GM10847 (cell line): ENCODE data around the gene ZFP90.

Source experiments
- POLR2A ChIP-seq: IDR thresholded peaks from 2 replicates; pipeline ENCODE4 v1.6.1; 2011; ENCODE audit not compliant: insufficient read length; ENCODE audit errors: extremely low read depth

Gene ZFP90

GRCh38 chr16:68509381-68509780, 29.7 kb upstream of the ZFP90 start:
- no peak for TF ChIP-seq POLR2A

DNA sequence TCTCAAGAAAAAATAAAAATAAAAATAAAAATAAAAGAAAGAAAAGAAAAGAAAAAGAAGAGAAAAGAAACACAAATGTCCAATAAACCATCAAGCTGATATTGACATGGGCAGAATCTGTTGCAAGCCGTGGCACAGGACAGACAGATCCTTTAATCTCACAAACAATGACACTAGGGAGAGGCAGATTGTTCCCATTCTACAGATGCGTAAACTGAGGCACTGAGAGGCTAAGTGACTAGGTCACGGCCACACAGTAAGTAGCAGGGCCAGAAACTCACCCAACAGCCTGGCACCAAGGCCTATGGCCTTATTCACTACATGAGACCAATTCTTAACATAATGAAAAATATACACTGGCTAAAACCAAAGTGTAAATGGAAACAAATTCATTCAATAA, 28.3 kb upstream of the ZFP90 start:
- TF ChIP-seq POLR2A = no peak

GRCh38 chr16:68512183-68512582, 26.9 kb upstream of the ZFP90 start:
- no peak for TF ChIP-seq POLR2A

DNA sequence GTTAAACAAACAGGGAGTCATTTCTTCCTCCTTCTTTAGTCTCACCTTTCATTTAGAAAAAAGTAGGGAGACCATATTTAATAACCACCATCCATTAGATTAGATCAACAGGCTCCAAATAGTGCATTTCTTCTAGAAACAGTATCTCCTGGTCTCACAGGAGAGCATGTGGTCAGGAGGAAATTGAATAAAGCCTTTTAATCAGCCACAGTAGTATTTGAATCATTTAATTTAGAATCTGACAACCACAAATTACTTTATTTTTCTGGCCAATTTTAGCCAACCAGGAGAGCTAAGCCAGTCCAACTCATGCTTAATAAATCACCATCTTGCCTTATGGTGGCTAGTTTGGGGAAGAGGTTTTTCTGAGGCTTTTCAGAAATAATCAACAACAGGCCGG, 26.3 kb upstream of the ZFP90 start:
- no peak for TF ChIP-seq POLR2A

GRCh38 chr16:68514511-68514910, 24.6 kb upstream of the ZFP90 start:
- no peak for TF ChIP-seq POLR2A

DNA sequence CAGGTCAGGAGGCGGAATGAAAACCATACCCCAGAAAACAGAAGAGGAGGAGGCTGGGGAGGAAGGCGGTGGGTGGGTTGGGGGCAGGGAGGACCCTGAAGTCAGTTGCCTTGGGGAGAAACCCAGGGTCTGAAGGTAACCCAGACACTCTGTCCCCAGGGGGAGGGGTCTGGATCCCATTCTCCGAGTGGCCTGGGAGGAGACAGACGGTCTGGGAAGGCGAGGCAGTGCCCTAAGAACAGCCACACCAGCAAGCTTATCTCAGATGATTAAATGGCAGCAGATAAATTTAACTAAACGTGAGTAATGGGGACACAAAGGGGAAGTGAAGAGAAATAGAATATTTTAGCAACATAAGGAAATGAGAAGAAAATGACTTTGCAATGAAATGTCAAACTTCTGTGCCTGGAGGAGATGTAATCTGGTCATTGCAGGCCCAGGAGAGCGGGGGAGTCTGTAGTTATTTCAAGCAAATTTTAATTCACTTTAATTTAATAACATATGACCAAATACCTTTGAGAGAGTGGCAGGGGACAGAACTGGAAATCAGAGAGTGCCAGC, 21.4 kb upstream of the ZFP90 start:
- TF ChIP-seq POLR2A = no peak

DNA sequence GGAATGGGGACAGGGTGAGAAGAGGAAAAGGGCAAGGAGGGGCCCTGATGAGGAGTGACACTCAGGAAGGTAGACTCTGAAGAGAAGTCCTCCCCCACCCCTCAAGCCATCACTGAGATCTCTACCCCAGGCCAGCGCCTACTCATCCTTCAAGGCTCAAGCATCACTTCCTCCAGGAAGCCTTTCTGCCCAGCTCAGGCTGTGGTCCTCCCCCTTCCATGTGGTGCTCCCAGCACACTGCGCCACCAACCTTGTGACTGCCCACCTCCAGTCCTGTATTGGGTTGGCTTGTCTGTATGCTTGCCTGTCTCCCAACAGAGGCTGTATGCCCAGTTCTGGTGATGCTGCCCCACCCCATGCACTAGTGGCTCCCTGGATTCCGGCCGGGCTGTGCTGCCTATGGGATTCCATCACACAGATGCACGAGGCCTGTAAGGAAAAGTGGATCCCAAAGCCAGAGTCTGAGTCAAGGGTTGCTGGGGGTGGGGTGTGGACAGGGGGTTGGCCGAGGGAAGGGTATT, 19.8 kb upstream of the ZFP90 start:
- no peak for TF ChIP-seq POLR2A

- no peak for TF ChIP-seq POLR2A
Measured at GRCh38 chr16:68520649-68521086, 18.4 kb upstream of the ZFP90 start.

DNA sequence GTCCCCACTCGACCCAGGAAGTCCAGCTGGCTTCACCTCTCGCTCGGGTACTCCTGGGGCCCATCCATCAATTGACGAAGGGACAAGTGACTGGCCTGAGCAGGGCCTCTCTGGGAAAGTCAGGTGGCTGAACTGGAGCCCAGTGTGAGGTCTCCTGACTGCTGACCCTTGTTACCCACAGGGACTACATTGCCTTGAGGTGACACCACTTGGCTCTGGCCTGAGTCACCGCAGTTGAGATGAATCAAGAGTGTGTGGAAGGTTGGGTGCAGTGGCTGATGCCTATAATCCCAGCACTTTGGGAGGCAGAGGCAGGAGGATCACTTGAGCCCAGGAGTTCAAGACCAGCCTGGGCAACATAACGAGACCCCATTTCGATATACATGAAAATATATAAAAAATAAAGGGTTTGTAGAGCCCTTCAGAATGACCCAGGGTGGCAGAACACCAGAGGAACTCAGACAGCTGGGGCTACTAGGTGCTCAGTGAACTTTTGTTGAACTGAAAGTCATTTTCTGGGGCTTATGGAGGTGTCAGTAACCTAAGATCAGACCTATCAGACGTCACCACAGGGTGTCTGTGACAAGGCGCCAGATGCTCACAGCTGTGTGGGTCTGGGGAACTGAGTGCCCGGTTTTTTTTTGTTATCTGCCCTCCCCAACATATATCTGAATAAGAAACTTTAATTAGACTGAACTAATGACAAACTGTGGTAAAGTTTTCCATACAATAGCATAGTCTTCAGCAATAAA, 14.8 kb upstream of the ZFP90 start:
- no peak for TF ChIP-seq POLR2A

DNA sequence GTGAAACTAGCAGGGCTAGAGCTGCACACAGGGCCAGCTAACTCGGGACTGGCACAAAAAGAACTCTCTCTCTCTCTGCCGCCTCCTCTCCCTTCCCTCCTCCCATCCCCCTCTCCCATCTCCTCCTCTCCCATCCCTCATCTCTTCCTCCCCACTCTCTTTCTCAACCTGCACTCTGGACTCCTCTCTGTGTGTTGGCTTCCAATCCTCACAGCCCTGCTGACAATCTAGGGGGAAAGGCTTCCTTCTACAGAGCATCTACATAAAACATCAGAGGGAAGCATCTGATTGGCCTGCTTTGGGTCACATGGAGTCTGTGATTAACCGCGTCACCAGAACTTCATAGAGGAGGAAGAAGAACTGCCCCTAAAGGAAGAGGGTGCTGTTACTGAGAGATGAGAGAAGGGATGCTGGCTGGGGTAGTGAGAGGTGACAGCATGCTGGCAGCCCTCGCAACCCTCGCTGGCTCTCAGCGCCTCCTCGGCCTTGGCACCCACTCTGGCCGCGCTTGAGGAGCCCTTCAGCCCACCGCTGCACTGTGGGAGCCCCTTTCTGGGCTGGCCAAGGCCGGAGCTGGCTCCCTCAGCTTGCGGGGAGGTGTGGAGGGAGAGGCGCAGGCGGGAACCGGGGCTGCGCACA, 12.8 kb upstream of the ZFP90 start:
- TF ChIP-seq POLR2A = no peak

GRCh38 chr16:68526782-68527145, 12.3 kb upstream of the ZFP90 start:
- TF ChIP-seq POLR2A = no peak

GRCh38 chr16:68528233-68528632, 10.9 kb upstream of the ZFP90 start:
- no peak for TF ChIP-seq POLR2A

DNA sequence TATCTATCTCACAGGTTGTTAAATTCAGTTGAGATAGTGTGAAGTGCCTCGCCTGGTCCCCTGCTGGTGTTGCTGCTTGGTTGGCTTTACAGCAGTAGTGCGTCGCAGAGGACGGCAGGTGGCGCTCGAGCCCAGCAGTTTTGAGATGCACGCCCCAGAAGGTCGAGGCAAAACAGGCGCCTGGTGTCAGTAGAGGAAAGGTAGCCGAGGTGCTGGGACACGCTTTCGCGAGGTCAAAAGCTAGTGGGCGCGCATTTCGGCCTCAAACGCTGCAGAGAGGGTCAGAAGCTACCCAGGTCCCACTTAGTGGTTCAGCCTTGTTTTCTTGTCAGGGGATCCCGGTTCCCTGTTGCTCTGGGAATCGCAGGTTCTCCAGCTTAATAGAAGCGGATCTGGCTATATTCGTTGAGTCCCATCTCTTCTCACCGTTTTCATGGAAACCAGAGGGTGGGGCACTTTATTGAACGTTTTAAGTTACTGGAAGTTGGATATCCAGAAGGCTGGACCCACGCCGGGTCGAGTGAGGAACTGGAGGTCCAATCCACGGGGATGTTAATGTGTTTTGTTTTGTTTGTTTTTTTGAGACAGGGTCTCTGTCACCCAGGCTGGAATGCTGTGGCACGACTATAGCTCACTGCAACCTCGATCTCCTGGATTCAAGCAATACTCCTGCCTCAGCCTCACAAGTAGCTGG, 10.3 kb upstream of the ZFP90 start:
- TF ChIP-seq POLR2A = no peak

DNA sequence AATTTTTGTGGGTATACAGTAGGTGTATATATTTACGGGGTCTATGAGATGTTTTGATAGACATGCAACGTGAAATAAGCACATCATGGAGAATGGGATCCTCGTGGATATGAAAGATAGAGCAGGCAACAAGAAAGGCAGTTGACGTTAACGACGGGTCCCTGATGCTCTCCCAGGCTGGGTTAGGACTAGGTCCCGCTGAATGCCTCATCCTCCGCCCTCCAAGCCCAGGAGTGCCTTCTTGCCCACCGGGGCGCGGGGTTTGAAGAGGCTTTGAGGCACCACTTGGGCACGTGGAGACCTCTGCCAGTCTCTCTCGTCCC, 9.5 kb upstream of the ZFP90 start:
- TF ChIP-seq POLR2A = no peak

GRCh38 chr16:68529931-68530701, 9.0 kb upstream of the ZFP90 start:
- no peak for TF ChIP-seq POLR2A
